H1 (cell line): ENCODE data around the gene GPRIN3. TPM values are rescaled to one million over a fixed set of nuclear protein-coding genes. Genes with fewer than 3 reads are reported as not detected.

Experiments
- CBX8 ChIP-seq: fragments of 300-800, 300-1000 bp; sonication (generic); IDR thresholded peaks from 2 replicates; pipeline ENCODE4 v1.7.1; 2016; ENCODE audit warnings: low read depth, low read length, borderline replicate concordance
- FOSL1 ChIP-seq: IDR thresholded peaks from 2 replicates; pipeline ENCODE4 v1.6.1; 2011; ENCODE audit warnings: mild to moderate bottlenecking, low read depth, low read length, moderate library complexity; ENCODE audit not compliant: insufficient read depth
- HDAC2 ChIP-seq, 2 experiments: fragments of 300-600 bp in 1 of 2; sonication (generic) in 1 of 2; IDR thresholded peaks; 2 replicates each; pipeline ENCODE4 v1.6.1; 2011 to 2012; ENCODE audit warnings: low read depth in 2 of 2, low read length in 2 of 2, mild to moderate bottlenecking in 2 of 2, moderate library complexity in 2 of 2, borderline replicate concordance in 1 of 2, inconsistent platforms in 1 of 2
- polyA plus RNA-seq, 7 experiments: library from polyadenylated mRNA; depleted of rRNA in 3 of 7; stranded (reverse) in 5 of 7; unstranded in 2 of 7; fragments of >200 nt in 5 of 7; fragments of 200-250 nt in 2 of 7; gene quantifications; 1 replicate in 5 of 7; 2 replicates in 1 of 7; 4 replicates in 1 of 7; pipeline versions ENCODE4 v1.2.1 to v1.2.3, GENCODE V29; 2011 to 2013; ENCODE audit warnings: missing spikeins in 2 of 7, mixed read lengths in 2 of 7
- total RNA-seq: library from RNA; stranded (reverse); fragmentation: NEBNext Ultra II Directional; extraction: Animal tissue kit (Norgen Biotek cat#: 25700); gene quantifications from 2 replicates; pipeline ENCODE4 v1.2.1, GENCODE V29; 2021

The GPRIN3 gene
- total and polyA plus RNA-seq, 2 of the 8 experiments (the other 6 are each of a cell fraction or from before 2014, with no cell fraction given) = 0.17 to 1.4 TPM

- TF ChIP-seq FOSL1 = no peak
- TF ChIP-seq HDAC2 (IDR thresholded peaks at IDR 0.05; ENCODE audit: borderline replicate concordance in 1 of 2, low read depth in 2 of 2, low read length in 2 of 2) = no peak
- TF ChIP-seq CBX8 = no peak
Measured at GRCh38 chr4:89295415-89295927, 12.1 kb downstream of the GPRIN3 start (continued).
